Upper lobe of left lung (tissue), 6 donors: ENCODE data around the gene STRADB. TPM values are rescaled to one million over a fixed set of nuclear protein-coding genes. Genes with fewer than 3 reads are reported as not detected.
A peak's percentile ranks its signal among the peaks of the same experiment; 100 is the strongest.

Experiments
- ATAC-seq, 2 donors: fragments of 200-7000 bp; cut with Tn5 transposase; one replicate each; pipeline ENCODE4 v1.9.1; 2022; ENCODE audit warnings: mild to moderate bottlenecking in 2 of 2, moderate library complexity in 2 of 2; ENCODE audit not compliant: low FRiP score in 2 of 2
- DNase-seq, 2 donors: peaks; one replicate each; pipeline ENCODE4 v3.0.0-alpha.2; 2019 to 2020
- H3K27ac ChIP-seq, 4 donors: fragments of 200-600 bp; sonication (generic); one replicate each; pipeline ENCODE4 v1.5.1; 2016 to 2019
- H3K27me3 ChIP-seq, 4 donors: fragments of 200-600 bp; sonication (generic); one replicate each; pipeline ENCODE4 v1.5.1; 2017 to 2019
- H3K36me3 ChIP-seq, 4 donors: fragments of 200-600 bp; sonication (generic); one replicate each; pipeline ENCODE4 v1.5.1; 2016 to 2019
- H3K4me1 ChIP-seq, 4 donors: fragments of 200-600 bp; sonication (generic); one replicate each; pipeline ENCODE4 v1.5.1; 2018 to 2019
- H3K4me3 ChIP-seq, 4 donors: fragments of 200-600 bp; sonication (generic); one replicate each; pipeline ENCODE4 v1.5.1; 2017 to 2019; ENCODE audit warnings: mild to moderate bottlenecking in 2 of 4, moderate library complexity in 1 of 4
- H3K9me3 ChIP-seq, 4 donors: fragments of 200-600 bp; sonication (generic); one replicate each; pipeline ENCODE4 v1.5.1; 2018 to 2019
- CTCF ChIP-seq, 6 experiments: fragments of 450-650 bp in 4 of 6; fragments of 200-600 bp in 2 of 6; sonication (generic) in 2 of 6; IDR thresholded peaks; one replicate each; pipeline ENCODE4 v1.5.1; 2016 to 2019; ENCODE audit warnings: antibody characterized with exemption in 6 of 6
- EP300 ChIP-seq, 4 donors: sonication (generic); formaldehyde crosslinking; IDR thresholded peaks; one replicate each; pipeline ENCODE4 v1.5.1; 2017; ENCODE audit warnings: antibody characterized with exemption in 4 of 4, control low read depth in 2 of 4
- POLR2A ChIP-seq, 4 donors: fragments of 450-650 bp; IDR thresholded peaks; one replicate each; pipeline ENCODE4 v1.5.1; 2016 to 2017; ENCODE audit warnings: antibody characterized with exemption in 4 of 4, mild to moderate bottlenecking in 2 of 4
- POLR2AphosphoS5 ChIP-seq, 2 donors: sonication (generic); formaldehyde crosslinking; IDR thresholded peaks; one replicate each; pipeline ENCODE4 v1.5.1; 2017; ENCODE audit warnings: antibody characterized with exemption in 2 of 2
- WGBS, 2 donors: methylation state at CpG; one replicate each; pipeline ENCODE4 v1.1.5; 2017 to 2018; 5-methylcytosine and 5-hydroxymethylcytosine counted together
- total RNA-seq, 6 donors: library from RNA; depleted of rRNA in 4 of 6; stranded (reverse); fragments of >200 nt in 4 of 6; gene quantifications; one replicate each; pipeline versions ENCODE4 v1.1.0 to v1.2.1, GENCODE V29; 2016 to 2021
- donor health status: DM: no; HTN: no; CAD: no; lungs with moderate emphysema.
- donor health status: DM: no; HTN: yes; CAD: no; lungs with severe emphysema.

Gene STRADB
- total RNA-seq, 6 donors from 2014 or later = 6.8 to 36.2 (median 21.7) TPM

GRCh38 chr2:201404699-201405280 lies 46.8 kb upstream of the STRADB start:
- peak overlapping the region in 2 of 4 donors; percentile 32 to 77 for H3K27ac ChIP-seq

GRCh38 chr2:201406077-201406662 lies 45.4 kb upstream of the STRADB start:
- WGBS, 2 donors = 24 to 26% methylated on average over 3 of the region's 3 CpGs
- ATAC-seq = peak in 1 of 2 donors; percentile 73
- Histone ChIP-seq H3K4me1 (peaks cover 28 to 72% (median 43%) of the 10 kb centered on the region in 4 donors), H3K36me3 (no peaks in the 10 kb centered on the region), H3K27ac (peak overlapping the region in 3 of 4 donors; percentile 12 to 77 (median 32)), H3K27me3 (no peaks in the 10 kb centered on the region), H3K9me3 (no peaks in the 10 kb centered on the region), H3K4me3 (no peak overlapping the region)
- TF ChIP-seq POLR2A (IDR thresholded peaks at IDR 0.05) = no peak
- peak in 1 of 2 donors; percentile 57 for TF ChIP-seq POLR2AphosphoS5 (IDR thresholded peaks at IDR 0.05)
- no peak for DNase-seq

More at GRCh38 chr2:201404699-201405280, 46.8 kb upstream of the STRADB start:
- no peaks in the 10 kb centered on the region for H3K9me3 ChIP-seq
- H3K27me3 ChIP-seq = no peaks in the 10 kb centered on the region
- TF ChIP-seq POLR2AphosphoS5 (IDR thresholded peaks at IDR 0.05) (no peak), EP300 (IDR thresholded peaks at IDR 0.05) (no peak), CTCF (IDR thresholded peaks at IDR 0.05) (no peak), POLR2A (IDR thresholded peaks at IDR 0.05) (no peak)
- H3K4me3 ChIP-seq = no peak overlapping the region
- peaks cover 0 to 3% (median 0%) of the 10 kb centered on the region in 4 donors for H3K36me3 ChIP-seq
- H3K4me1 ChIP-seq = peaks cover 28 to 63% (median 43%) of the 10 kb centered on the region in 4 donors
- DNase-seq (no peak), ATAC-seq (no peak)
- 68 to 70% methylated on average over 3 of the region's 3 CpGs for WGBS, 2 donors

GRCh38 chr2:201407265-201407664 lies 44.3 kb upstream of the STRADB start:
- Histone ChIP-seq H3K9me3 (no peaks in the 10 kb centered on the region), H3K27me3 (no peaks in the 10 kb centered on the region), H3K27ac (peak overlapping the region in 1 of 4 donors; percentile 77), H3K36me3 (no peaks in the 10 kb centered on the region), H3K4me1 (peaks cover 28 to 66% (median 39%) of the 10 kb centered on the region in 4 donors), H3K4me3 (no peak overlapping the region)
- ATAC-seq (no peak), DNase-seq (no peak)
- 77 to 94% methylated on average over 2 of the region's 2 CpGs for WGBS, 2 donors
- TF ChIP-seq EP300 (IDR thresholded peaks at IDR 0.05) (no peak), POLR2A (IDR thresholded peaks at IDR 0.05) (no peak), POLR2AphosphoS5 (IDR thresholded peaks at IDR 0.05) (no peak), CTCF (IDR thresholded peaks at IDR 0.05) (no peak)

GRCh38 chr2:201408931-201409330 lies 42.6 kb upstream of the STRADB start:
- no peak for ATAC-seq
- no peak overlapping the region for H3K27ac ChIP-seq
- no peaks in the 10 kb centered on the region for H3K9me3 ChIP-seq
- DNase-seq = no peak
- 88 to 93% methylated on average over 3 of the region's 3 CpGs for whole genome bisulfite sequencing, 2 donors
- no peaks in the 10 kb centered on the region for H3K27me3 ChIP-seq
- TF ChIP-seq POLR2A (IDR thresholded peaks at IDR 0.05) = no peak
- no peak overlapping the region for H3K4me3 ChIP-seq
- no peaks in the 10 kb centered on the region for H3K36me3 ChIP-seq
- peaks cover 27 to 60% (median 45%) of the 10 kb centered on the region in 4 donors for H3K4me1 ChIP-seq

- no peak for TF ChIP-seq POLR2A (IDR thresholded peaks at IDR 0.05)
- TF ChIP-seq EP300 (IDR thresholded peaks at IDR 0.05) = no peak
- no peak for TF ChIP-seq POLR2AphosphoS5 (IDR thresholded peaks at IDR 0.05)
- TF ChIP-seq CTCF (IDR thresholded peaks at IDR 0.05) = no peak
- no peak for ATAC-seq
- H3K27ac ChIP-seq = no peak overlapping the region
These were observed 40.1 kb upstream of the STRADB start for GRCh38 chr2:201411421-201411820.

More at GRCh38 chr2:201411421-201411820, 40.1 kb upstream of the STRADB start:
- Histone ChIP-seq H3K36me3 (no peaks in the 10 kb centered on the region), H3K4me3 (no peak overlapping the region), H3K9me3 (no peaks in the 10 kb centered on the region), H3K4me1 (peaks cover 28 to 55% (median 39%) of the 10 kb centered on the region in 4 donors), H3K27me3 (no peaks in the 10 kb centered on the region)
- no peak for DNase-seq
